ENCODE results near the gene TMSB4Y.
A peak's percentile ranks its signal among the peaks of the same experiment; 100 is the strongest.

The TMSB4Y gene

GRCh38 chrY:13703568-13703968 is at the start of gene TMSB4Y:
TSS of gene TMSB4Y (plus strand) at chrY:13703899.
- peak; percentile 81 for DNase-seq

DNA sequence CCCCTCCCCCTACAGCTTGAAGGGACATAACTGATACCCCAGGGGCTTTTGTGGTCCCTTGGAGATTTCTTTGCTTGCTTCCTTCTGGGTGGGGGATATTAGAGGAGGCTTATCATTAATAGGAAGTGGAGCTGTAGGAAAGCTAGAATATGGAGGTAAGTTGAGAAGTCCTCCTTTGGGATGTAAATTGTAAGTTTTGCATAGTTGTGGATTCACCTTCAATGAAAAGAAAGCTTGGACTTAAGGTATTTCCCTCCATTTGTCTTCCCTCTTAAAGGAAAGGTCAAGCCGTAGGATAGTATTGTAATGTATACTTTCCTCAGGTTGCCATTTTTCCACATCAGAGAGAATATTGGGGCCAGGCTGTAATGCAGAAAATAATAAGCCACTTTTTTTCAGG is 39.5 kb upstream of the TMSB4Y start:
- no peak for DNase-seq

- DNase-seq: no peak
Observed at GRCh38 chrY:13671122-13671521, 32.6 kb upstream of the TMSB4Y start.

GRCh38 chrY:13702276-13702675 is 1.4 kb upstream of the TMSB4Y start:
- no peak for DNase-seq

DNA sequence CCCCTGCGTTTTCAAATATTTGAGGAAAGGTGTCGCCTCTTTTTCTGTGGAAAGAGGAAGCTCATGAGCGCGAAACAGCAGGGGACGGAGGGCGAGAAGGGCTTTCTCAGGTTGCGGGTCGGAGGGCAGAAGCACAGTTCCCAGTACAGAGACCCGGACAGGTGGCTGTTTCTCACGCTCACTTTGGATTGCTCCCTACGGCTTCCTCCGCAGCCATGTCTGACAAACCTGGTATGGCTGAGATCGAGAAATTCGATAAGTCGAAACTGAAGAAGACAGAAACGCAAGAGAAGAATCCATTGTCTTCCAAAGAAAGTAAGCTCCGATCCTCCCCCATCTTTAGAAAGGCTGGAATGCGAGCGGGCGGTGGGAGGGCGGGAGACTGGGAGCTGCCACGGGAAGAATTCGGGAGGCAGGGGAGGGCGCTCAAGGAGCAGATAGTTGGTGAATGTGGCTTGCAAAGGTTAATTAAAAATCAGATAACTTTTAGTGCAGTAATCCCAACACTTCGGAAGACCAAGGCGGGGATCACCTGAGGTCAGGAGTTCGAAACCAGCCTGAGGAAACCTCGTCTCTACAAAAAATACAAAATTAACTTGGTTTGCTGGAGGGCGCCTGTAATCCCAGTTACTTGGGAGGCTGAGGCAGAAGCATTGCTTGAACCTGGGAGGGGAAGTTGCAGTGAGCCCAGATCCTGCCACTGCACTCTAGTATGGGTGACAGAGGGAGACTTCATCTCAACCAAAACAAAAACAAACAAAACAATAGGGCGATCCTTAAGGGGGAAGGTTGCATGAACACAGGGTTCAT is 627 bp downstream of the TMSB4Y start:
- DNase-seq: peak; percentile 46

DNA sequence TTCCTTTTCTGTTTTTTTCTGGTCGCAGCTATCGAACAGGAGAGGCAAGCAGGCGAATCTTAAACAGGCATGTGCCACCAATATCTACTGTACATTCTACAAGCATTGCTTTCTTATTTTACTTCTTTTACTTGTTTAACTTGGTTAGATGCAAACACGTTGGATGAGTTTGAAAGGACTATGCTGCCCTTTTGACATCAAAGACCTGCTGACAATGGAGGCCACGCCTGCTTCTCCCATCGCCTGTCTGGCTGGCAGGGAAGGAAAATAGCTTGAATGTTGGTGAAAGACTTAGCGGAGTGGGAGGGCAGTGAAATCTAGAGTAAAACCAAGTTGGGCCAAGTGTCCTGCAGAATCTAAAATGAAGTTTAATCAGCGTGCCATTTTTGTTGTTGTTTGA is 1.5 kb downstream of the TMSB4Y start:
- no peak for DNase-seq

GRCh38 chrY:13708038-13708437 is 4.3 kb downstream of the TMSB4Y start:
- DNase-seq: no peak

DNA sequence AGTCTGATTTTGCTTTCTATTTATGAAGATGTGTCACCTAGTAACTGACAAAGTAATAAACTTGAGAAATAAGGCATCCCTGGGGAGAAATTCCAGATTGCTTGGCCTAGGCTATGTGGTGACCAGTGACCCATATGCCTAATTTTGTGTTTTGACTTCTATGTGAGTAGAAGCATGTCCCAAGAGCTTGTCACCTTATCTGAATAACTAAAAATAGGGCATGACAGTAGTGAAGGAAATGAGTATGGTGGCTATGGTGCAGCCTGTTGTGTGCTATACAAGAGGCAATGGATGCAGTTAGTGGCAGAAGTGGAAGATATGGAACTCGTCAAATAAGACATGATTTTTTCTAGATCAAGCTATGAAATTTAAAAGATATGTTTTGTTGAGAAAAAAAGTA is 15.3 kb downstream of the TMSB4Y start:
- no peak for DNase-seq

DNA sequence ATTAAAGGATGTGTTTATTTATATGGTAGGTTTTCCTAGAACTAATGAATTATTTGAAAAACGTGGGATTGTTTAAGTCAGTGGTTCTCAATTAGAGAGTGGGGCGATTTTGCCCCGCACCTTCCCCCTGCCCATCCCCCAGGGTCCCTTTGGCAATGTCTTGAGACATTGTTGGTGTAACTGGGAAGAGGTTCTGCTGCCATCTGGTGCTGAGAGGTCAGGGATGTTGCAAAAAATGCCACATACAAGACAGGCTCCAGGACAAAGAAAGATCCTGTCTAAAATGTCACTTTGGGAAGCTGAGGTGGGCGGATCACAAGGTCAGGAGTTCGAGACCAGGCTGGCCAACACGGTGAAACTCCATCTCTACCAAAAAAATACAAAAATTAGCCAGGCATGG is 25.8 kb downstream of the TMSB4Y start:
- no peak for DNase-seq

GRCh38 chrY:13738618-13739017 is 34.9 kb downstream of the TMSB4Y start:
- DNase-seq: no peak

GRCh38 chrY:13751289-13752071 is 47.8 kb downstream of the TMSB4Y start:
- peak; percentile 31 for DNase-seq

- no peak for DNase-seq
Observed at GRCh38 chrY:13754661-13755060, 51.0 kb downstream of the TMSB4Y start.

Measured in left hindlimb (tissue), 1 donor.